K562 (cell line): Measurements from ENCODE around the gene TSPAN14. TPM values are rescaled to one million over a fixed set of nuclear protein-coding genes. Genes with fewer than 3 reads are reported as not detected.

Source experiments
- ATAC-seq: fragments of 200-7000 bp; cut with Tn5 transposase; 3 replicates; pipeline ENCODE4 v1.9.1; 2020; ENCODE audit warnings: moderate library complexity
- BruUV-seq: library from RNA; stranded (reverse); fragments of 400-500 nt; replicated peaks from 2 replicates; lab custom pipeline; 2021; lab: Mats Ljungman, UMichigan
- CTCF ChIA-PET: fragments of 300-600 bp; formaldehyde crosslinking; extraction: SDS; loops from one replicate; lab custom pipeline; 2021; ENCODE audit warnings: low intra/inter-chr PET ratio; lab: Yijun Ruan, JAX
- POLR2A ChIA-PET: fragments of 300-600, 350-650 bp; sonication (Branson Sonifier 250); formaldehyde crosslinking; extraction: SDS; loops from one replicate; lab custom pipeline; 2021; ENCODE audit warnings: antibody characterized with exemption, inconsistent platforms; lab: Yijun Ruan, JAX
- DNase-seq, 4 experiments: peaks; one replicate each; pipeline versions ENCODE4 v3.0.0 to v3.0.0-alpha.2; 2011 to 2018; ENCODE audit warnings: low spot score in 3 of 4, mixed read lengths in 3 of 4; ENCODE audit errors: extremely low read depth in 1 of 4
- FAIRE-seq: peaks from 2 replicates; lab custom pipeline; 2011; peaks lifted over from hg19 to GRCh38; lab: Jason Lieb, UNC
- H2AFZ ChIP-seq: 2 replicates; pipeline ENCODE4 v1.6.0; 2011; ENCODE audit warnings: low read depth, low read length, control low read depth, inconsistent platforms
- H3K27ac ChIP-seq: fragments of 200-600 bp; 3 replicates; pipeline ENCODE4 v1.8.0; 2011; ENCODE audit warnings: low read depth, mild to moderate bottlenecking, control low read depth, inconsistent platforms, low read length, moderate library complexity, mixed read lengths; ENCODE audit errors: extremely low read depth
- H3K27me3 ChIP-seq, 2 experiments: fragments of 300-600 bp in 1 of 2; 2 replicates in 1 of 2; 3 replicates in 1 of 2; pipeline versions ENCODE4 v1.6.0 to v1.8.0; 2011; ENCODE audit warnings: inconsistent platforms in 2 of 2, low read length in 2 of 2, mild to moderate bottlenecking in 1 of 2, mixed read lengths in 1 of 2, moderate library complexity in 1 of 2; ENCODE audit not compliant: control insufficient read depth in 2 of 2, insufficient read depth in 2 of 2
- H3K36me3 ChIP-seq: fragments of 300-600 bp; 3 replicates; pipeline ENCODE4 v1.8.0; 2011; ENCODE audit warnings: mild to moderate bottlenecking, low read length, inconsistent platforms; ENCODE audit not compliant: control insufficient read depth, insufficient read depth
- H3K4me1 ChIP-seq, 2 experiments: fragments of 200-600 bp in 1 of 2; replicated peaks in 1 of 2; 2 replicates in 1 of 2; 3 replicates in 1 of 2; pipeline versions ENCODE4 v1.5.1 to v1.8.0; 2011; ENCODE audit warnings: inconsistent platforms in 2 of 2, low read length in 2 of 2, mild to moderate bottlenecking in 1 of 2, mixed read lengths in 1 of 2, moderate library complexity in 1 of 2; ENCODE audit not compliant: control insufficient read depth in 2 of 2, insufficient read depth in 2 of 2
- H3K4me2 ChIP-seq: 2 replicates; pipeline ENCODE4 v1.6.1; 2011; ENCODE audit warnings: low read length, control low read depth, inconsistent platforms, mixed read lengths; ENCODE audit not compliant: insufficient read depth
- H3K4me3 ChIP-seq: fragments of 200-600 bp; sonication (generic), shearing (Covaris generic); 2 replicates; pipeline ENCODE4 v1.5.1; 2016; ENCODE audit warnings: control low read depth, inconsistent platforms
- H3K79me2 ChIP-seq: fragments of 200-600 bp; 3 replicates; pipeline ENCODE4 v1.8.0; 2011; ENCODE audit warnings: low read length, inconsistent platforms; ENCODE audit not compliant: control insufficient read depth, insufficient read depth
- H3K9ac ChIP-seq, 2 experiments: 2 replicates each; pipeline versions ENCODE4 v1.6.0 to v1.6.1; 2011; ENCODE audit warnings: low read depth in 2 of 2, low read length in 2 of 2, control low read depth in 1 of 2, inconsistent platforms in 1 of 2, mild to moderate bottlenecking in 1 of 2, mixed read lengths in 1 of 2; ENCODE audit not compliant: insufficient read depth in 1 of 2
- H3K9me1 ChIP-seq: one replicate; pipeline ENCODE4 v1.6.0; 2011; ENCODE audit warnings: inconsistent platforms, mild to moderate bottlenecking, low read length, moderate library complexity; ENCODE audit not compliant: control insufficient read depth, insufficient read depth
- H3K9me3 ChIP-seq: replicated peaks from 2 replicates; pipeline ENCODE4 v1.5.1; 2011; ENCODE audit warnings: low read depth, low read length, inconsistent platforms; ENCODE audit not compliant: control insufficient read depth, insufficient read depth
- H4K20me1 ChIP-seq: replicated peaks from 2 replicates; pipeline ENCODE4 v1.6.1; 2011; ENCODE audit warnings: low read length, inconsistent platforms, mixed read lengths; ENCODE audit not compliant: control insufficient read depth, insufficient read depth
- ATF7 ChIP-seq: fragments of 450-650 bp; IDR thresholded peaks from 2 replicates; pipeline ENCODE4 v1.7.1; 2014; ENCODE audit warnings: mild to moderate bottlenecking, moderate library complexity
- BACH1 ChIP-seq: fragments of 200-800 bp; sonication (Bioruptor generic); IDR thresholded peaks from 2 replicates; pipeline ENCODE4 v1.6.1; 2016; ENCODE audit warnings: missing genetic modification characterization, missing compliant biosample characterization
- DPF2 ChIP-seq: fragments of 450-650 bp; IDR thresholded peaks from 2 replicates; pipeline ENCODE4 v1.6.1; 2016
- EP300 ChIP-seq: IDR thresholded peaks from 2 replicates; pipeline ENCODE4 v1.6.1; 2012; ENCODE audit warnings: low read length, improper control_type of control experiment
- MAFK ChIP-seq: IDR thresholded peaks from 2 replicates; pipeline ENCODE4 v1.6.1; 2011; ENCODE audit warnings: low read length, improper control_type of control experiment
- NFRKB ChIP-seq: fragments of 450-650 bp; IDR thresholded peaks from 2 replicates; pipeline ENCODE4 v1.6.1; 2016; ENCODE audit warnings: low read depth
- RAD21 ChIP-seq, 2 experiments: fragments of 250-450 bp in 1 of 2; fragments of 450-650 bp in 1 of 2; sonication (Bioruptor Pico) in 1 of 2; formaldehyde crosslinking in 1 of 2; IDR thresholded peaks in 1 of 2; conservative IDR thresholded peaks in 1 of 2; 2 replicates each; pipeline versions ENCODE4 v1.4.0 to v1.8.0; 2020 to 2022; ENCODE audit warnings: mild to moderate bottlenecking in 2 of 2, moderate library complexity in 1 of 2
- ZNF316 ChIP-seq: fragments of 450-650 bp; IDR thresholded peaks from 2 replicates; pipeline ENCODE4 v1.6.1; 2016
- ZNF764 ChIP-seq: fragments of 250-450 bp; sonication (Bioruptor Pico); IDR thresholded peaks from 2 replicates; pipeline ENCODE4 v1.4.0; 2020; ENCODE audit warnings: low read depth, mild to moderate bottlenecking, moderate library complexity
- WGBS: fragments of 100-300 bp; shearing (Covaris generic); methylation state at CpG from one replicate; pipeline ENCODE4 v1.1.6; 2016; ENCODE audit warnings: low coverage, mixed read lengths; ENCODE audit not compliant: insufficient coverage; ENCODE audit errors: missing lambda C conversion rate; 5-methylcytosine and 5-hydroxymethylcytosine counted together
- in situ Hi-C: fragments of 300-500 bp; cut with MboI; formaldehyde crosslinking; loops from 4 replicates; pipeline ENCODE4 v1.15.0; 2018; ENCODE audit warnings: inconsistent platforms, mixed read lengths
- intact Hi-C: fragments of 100-400 bp; cut with micrococcal nuclease; formaldehyde crosslinking; loops from 2 replicates; pipeline ENCODE4 v1.14.2; 2022
- polyA plus RNA-seq, 8 experiments: library from polyadenylated mRNA; depleted of rRNA in 4 of 8; stranded (reverse) in 5 of 8; unstranded in 3 of 8; fragments of >200 nt; fragmentation: Nextera tagmentation in 2 of 8; fragmentation: Illumina TruSeq in 1 of 8; extraction: Ambion mirVana in 2 of 8; extraction: Trizol in 1 of 8; gene quantifications; 2 replicates each; pipeline versions ENCODE4 v1.2.1 to v1.2.3, GENCODE V29; 2011 to 2014; ENCODE audit warnings: inconsistent platforms in 1 of 8, missing spikeins in 1 of 8
- total RNA-seq, 7 experiments: library from RNA; depleted of rRNA in 6 of 7; stranded (reverse); fragments of >200 nt in 6 of 7; fragmentation: Illumina TruSeq in 2 of 7; extraction: Trizol in 2 of 7; gene quantifications; 2 replicates each; pipeline versions ENCODE4 v1.2.1 to v1.2.3, GENCODE V29; 2011 to 2021; ENCODE audit warnings: low replicate concordance in 1 of 7
- TF ChIP-seq, protein P1 (sequence below), 2 experiments: IDR thresholded peaks; 2 replicates each; pipeline ENCODE4 v1.6.1; 2012; ENCODE audit warnings: improper control_type of control experiment in 2 of 2, low read depth in 2 of 2, low read length in 2 of 2, borderline replicate concordance in 1 of 2
- TF ChIP-seq, protein P2 (sequence below): IDR thresholded peaks from 2 replicates; pipeline ENCODE4 v1.6.1; 2012; ENCODE audit warnings: low read depth, low read length, improper control_type of control experiment, borderline replicate concordance
- TF ChIP-seq, protein P3 (sequence below), 3 experiments: fragments of 200-800 bp in 1 of 3; fragments of 250-450 bp in 1 of 3; fragments of 450-650 bp in 1 of 3; sonication (Bioruptor Pico) in 1 of 3; sonication (Bioruptor generic) in 1 of 3; formaldehyde crosslinking in 1 of 3; IDR thresholded peaks; 2 replicates each; pipeline versions ENCODE4 v1.6.1 to v1.8.0; 2016 to 2022; ENCODE audit warnings: mild to moderate bottlenecking in 2 of 3, missing genetic modification characterization in 2 of 3, missing compliant biosample characterization in 1 of 3, moderate library complexity in 1 of 3

Gene TSPAN14
- total and polyA plus RNA-seq, 9 of the 15 experiments (the other 6 are each of a cell fraction or from before 2014, with no cell fraction given): 5.8 to 92.9 (median 23.3) TPM

DNA sequence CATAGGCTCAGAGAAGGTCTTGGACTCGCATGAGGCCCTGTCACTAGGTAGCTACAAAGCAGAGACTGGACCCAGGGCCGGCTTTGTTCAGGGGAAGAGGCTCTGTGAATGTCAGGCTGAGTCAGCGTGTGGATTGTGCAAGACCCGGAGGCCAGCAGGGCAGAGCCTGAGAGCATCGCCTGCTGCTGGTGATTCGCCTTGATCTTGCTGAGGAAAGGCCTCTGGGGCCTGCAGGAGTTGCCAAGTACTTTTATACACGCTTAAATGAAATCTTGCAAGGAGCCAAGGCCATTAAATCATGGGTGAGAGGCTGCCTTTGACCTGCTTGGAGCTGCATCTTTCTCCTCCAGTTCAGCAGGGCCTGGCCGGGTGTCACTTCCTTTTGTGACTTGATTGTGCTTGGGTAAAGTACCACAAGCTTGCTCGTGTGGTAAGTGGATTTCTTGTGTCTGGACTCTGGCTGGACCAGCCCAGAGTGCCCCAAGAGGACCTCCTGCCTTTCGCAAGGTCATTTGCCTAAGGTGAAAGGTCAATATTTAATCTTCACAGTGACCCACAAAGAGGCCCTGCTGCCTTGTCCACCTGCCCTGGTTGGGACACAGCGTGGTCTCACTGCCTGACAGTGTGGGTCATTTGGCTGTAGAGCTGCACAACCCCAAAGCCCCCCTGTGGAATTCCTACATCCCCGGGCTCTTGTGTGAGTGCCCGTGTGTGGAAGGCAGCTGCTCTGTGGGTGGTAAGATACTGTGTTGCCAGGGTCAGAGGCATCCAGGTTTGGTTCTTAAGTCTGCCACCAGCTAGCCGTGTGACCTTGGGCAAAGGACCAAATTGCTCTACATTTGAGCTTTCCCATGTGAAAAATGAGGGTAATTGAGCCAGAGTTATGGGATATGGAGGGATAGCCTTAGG is 45.0 kb downstream of the TSPAN14 start:
- peak overlapping the region; percentile 90 for H3K27ac ChIP-seq
- peak; percentile 85 for ATAC-seq
- intact Hi-C loops (no loop called here), in situ Hi-C loops (no loop called here)
- no TSS peak for BruUV-seq
- peak overlapping the region; percentile 36; the same call in 1 of the 2 replicates for H2AFZ ChIP-seq
- no peaks in the 10 kb centered on the region for H3K27me3 ChIP-seq
- H4K20me1 ChIP-seq: peaks cover under 1% of the 10 kb centered on the region; the same call in 1 of the 2 replicates
- ChIA-PET POLR2A (interaction anchor here (0.5 to 2.1 kb wide), 10 partner anchors 12 to 116 kb away, joined by 3 to 9 read pairs (median 4); no protein-coding TSS in a partner anchor), CTCF (no interaction called here)
- peak; percentile 85 for FAIRE-seq
- H3K4me2 ChIP-seq: peak overlapping the region; percentile 75
- H3K4me3 ChIP-seq: no peak overlapping the region
- H3K9ac ChIP-seq: peak overlapping the region; percentile 52 to 85
- peaks cover 21% of the 10 kb centered on the region for H3K9me3 ChIP-seq
- 23% methylated on average over 14 of the region's 14 CpGs for WGBS
- H3K9me1 ChIP-seq: no peaks in the 10 kb centered on the region
- peaks cover 59% of the 10 kb centered on the region for H3K36me3 ChIP-seq
- DNase-seq: peak in 3 of 4 experiments; percentile 49 to 94 (median 84)
- peaks cover 65 to 66% of the 10 kb centered on the region in 2 experiments for H3K4me1 ChIP-seq
- H3K79me2 ChIP-seq: peaks cover 95% of the 10 kb centered on the region
- TF ChIP-seq NFRKB (0 out of 2 replicates have a peak, but pooled peaks have one; percentile 72), EP300 (peak; percentile 58; the same call in 1 of the 2 replicates), MAFK (peak; percentile 83), ZNF764 (no peak), DPF2 (peak; percentile 93), ZNF316 (peak; percentile 91), RAD21 (CRISPR knock-in tag; conservative IDR thresholded peaks at IDR 0.05 in 1 of 2, IDR thresholded peaks at IDR 0.05 in 1 of 2) (peak in 1 of 2 experiments; percentile 35; a peak in 2 of 4 replicates), BACH1 (tag) (0 out of 2 replicates have a peak, but pooled peaks have one; percentile 19), ATF7 (peak; percentile 50)
- TF ChIP-seq, protein P1, sequence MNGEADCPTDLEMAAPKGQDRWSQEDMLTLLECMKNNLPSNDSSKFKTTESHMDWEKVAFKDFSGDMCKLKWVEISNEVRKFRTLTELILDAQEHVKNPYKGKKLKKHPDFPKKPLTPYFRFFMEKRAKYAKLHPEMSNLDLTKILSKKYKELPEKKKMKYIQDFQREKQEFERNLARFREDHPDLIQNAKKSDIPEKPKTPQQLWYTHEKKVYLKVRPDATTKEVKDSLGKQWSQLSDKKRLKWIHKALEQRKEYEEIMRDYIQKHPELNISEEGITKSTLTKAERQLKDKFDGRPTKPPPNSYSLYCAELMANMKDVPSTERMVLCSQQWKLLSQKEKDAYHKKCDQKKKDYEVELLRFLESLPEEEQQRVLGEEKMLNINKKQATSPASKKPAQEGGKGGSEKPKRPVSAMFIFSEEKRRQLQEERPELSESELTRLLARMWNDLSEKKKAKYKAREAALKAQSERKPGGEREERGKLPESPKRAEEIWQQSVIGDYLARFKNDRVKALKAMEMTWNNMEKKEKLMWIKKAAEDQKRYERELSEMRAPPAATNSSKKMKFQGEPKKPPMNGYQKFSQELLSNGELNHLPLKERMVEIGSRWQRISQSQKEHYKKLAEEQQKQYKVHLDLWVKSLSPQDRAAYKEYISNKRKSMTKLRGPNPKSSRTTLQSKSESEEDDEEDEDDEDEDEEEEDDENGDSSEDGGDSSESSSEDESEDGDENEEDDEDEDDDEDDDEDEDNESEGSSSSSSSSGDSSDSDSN (IDR thresholded peaks at IDR 0.05; ENCODE audit: borderline replicate concordance in 1 of 2, low read depth in 2 of 2, low read length in 2 of 2): peak; percentile 80 to 94; a peak in 3 of 4 replicates
- TF ChIP-seq, protein P2, sequence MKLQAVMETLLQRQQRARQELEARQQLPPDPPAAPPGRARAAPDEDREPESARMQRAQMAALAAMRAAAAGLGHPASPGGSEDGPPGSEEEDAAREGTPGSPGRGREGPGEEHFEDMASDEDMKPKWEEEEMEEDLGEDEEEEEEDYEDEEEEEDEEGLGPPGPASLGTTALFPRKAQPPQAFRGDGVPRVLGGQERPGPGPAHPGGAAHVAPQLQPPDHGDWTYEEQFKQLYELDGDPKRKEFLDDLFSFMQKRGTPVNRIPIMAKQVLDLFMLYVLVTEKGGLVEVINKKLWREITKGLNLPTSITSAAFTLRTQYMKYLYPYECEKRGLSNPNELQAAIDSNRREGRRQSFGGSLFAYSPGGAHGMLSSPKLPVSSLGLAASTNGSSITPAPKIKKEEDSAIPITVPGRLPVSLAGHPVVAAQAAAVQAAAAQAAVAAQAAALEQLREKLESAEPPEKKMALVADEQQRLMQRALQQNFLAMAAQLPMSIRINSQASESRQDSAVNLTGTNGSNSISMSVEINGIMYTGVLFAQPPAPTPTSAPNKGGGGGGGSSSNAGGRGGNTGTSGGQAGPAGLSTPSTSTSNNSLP: no peak; the same call in 1 of the 2 replicates
- TF ChIP-seq, protein P3, sequence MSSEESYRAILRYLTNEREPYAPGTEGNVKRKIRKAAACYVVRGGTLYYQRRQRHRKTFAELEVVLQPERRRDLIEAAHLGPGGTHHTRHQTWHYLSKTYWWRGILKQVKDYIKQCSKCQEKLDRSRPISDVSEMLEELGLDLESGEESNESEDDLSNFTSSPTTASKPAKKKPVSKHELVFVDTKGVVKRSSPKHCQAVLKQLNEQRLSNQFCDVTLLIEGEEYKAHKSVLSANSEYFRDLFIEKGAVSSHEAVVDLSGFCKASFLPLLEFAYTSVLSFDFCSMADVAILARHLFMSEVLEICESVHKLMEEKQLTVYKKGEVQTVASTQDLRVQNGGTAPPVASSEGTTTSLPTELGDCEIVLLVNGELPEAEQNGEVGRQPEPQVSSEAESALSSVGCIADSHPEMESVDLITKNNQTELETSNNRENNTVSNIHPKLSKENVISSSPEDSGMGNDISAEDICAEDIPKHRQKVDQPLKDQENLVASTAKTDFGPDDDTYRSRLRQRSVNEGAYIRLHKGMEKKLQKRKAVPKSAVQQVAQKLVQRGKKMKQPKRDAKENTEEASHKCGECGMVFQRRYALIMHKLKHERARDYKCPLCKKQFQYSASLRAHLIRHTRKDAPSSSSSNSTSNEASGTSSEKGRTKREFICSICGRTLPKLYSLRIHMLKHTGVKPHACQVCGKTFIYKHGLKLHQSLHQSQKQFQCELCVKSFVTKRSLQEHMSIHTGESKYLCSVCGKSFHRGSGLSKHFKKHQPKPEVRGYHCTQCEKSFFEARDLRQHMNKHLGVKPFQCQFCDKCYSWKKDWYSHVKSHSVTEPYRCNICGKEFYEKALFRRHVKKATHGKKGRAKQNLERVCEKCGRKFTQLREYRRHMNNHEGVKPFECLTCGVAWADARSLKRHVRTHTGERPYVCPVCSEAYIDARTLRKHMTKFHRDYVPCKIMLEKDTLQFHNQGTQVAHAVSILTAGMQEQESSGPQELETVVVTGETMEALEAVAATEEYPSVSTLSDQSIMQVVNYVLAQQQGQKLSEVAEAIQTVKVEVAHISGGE (CRISPR knock-in tag; IDR thresholded peaks at IDR 0.05): 0 out of 6 replicates have a peak, but pooled peaks of 1 of the 3 experiments have one; percentile 33
